Endothelial cell (in vitro differentiated cells): ENCODE data around the gene RPL23. TPM values are rescaled to one million over a fixed set of nuclear protein-coding genes. Genes with fewer than 3 reads are reported as not detected.
A peak's percentile ranks its signal among the peaks of the same experiment; 100 is the strongest.
"Not testable (repeated sequence)": the region's sequence is repeated elsewhere in the genome, so short reads cannot be mapped to it uniquely, and the experiment has no call there.

ENCODE experiments used
- DNase-seq: peaks from one replicate; pipeline ENCODE4 v3.0.0; 2021; ENCODE audit warnings: low spot score
- H3K27ac Mint-ChIP-seq: one replicate; pipeline ENCODE4 v1.8.0; 2021; ENCODE audit warnings: mixed read lengths, inconsistent platforms; ENCODE audit not compliant: unreplicated experiment
- H3K27me3 Mint-ChIP-seq: one replicate; pipeline ENCODE4 v1.8.0; 2021; ENCODE audit warnings: mild to moderate bottlenecking, moderate library complexity, mixed read lengths, inconsistent platforms; ENCODE audit not compliant: unreplicated experiment
- H3K36me3 Mint-ChIP-seq: one replicate; pipeline ENCODE4 v1.8.0; 2021; ENCODE audit warnings: mild to moderate bottlenecking, low read depth, mixed read lengths, inconsistent platforms; ENCODE audit not compliant: unreplicated experiment
- H3K4me1 Mint-ChIP-seq: one replicate; pipeline ENCODE4 v1.8.0; 2021; ENCODE audit warnings: mild to moderate bottlenecking, mixed read lengths, inconsistent platforms; ENCODE audit not compliant: unreplicated experiment
- H3K4me3 Mint-ChIP-seq: one replicate; pipeline ENCODE4 v1.8.0; 2021; ENCODE audit warnings: mild to moderate bottlenecking, mixed read lengths, inconsistent platforms; ENCODE audit not compliant: unreplicated experiment
- H3K9me3 Mint-ChIP-seq: one replicate; pipeline ENCODE4 v1.8.0; 2021; ENCODE audit warnings: mixed read lengths, inconsistent platforms; ENCODE audit not compliant: unreplicated experiment
- CTCF ChIP-seq: fragments of 200-600 bp; sonication (generic); IDR thresholded peaks from one replicate; pipeline ENCODE4 v1.5.0; 2021; ENCODE audit warnings: antibody characterized with exemption; ENCODE audit not compliant: unreplicated experiment
- total RNA-seq: library from RNA; stranded (reverse); fragmentation: NEBNext Ultra II Directional; extraction: Animal tissue kit (Norgen Biotek cat#: 25700); gene quantifications from one replicate; pipeline ENCODE4 v1.2.1, GENCODE V29; 2021; ENCODE audit not compliant: unreplicated experiment

The RPL23 gene
- total RNA-seq, 1 donor from 2014 or later = 2,464 TPM

DNA sequence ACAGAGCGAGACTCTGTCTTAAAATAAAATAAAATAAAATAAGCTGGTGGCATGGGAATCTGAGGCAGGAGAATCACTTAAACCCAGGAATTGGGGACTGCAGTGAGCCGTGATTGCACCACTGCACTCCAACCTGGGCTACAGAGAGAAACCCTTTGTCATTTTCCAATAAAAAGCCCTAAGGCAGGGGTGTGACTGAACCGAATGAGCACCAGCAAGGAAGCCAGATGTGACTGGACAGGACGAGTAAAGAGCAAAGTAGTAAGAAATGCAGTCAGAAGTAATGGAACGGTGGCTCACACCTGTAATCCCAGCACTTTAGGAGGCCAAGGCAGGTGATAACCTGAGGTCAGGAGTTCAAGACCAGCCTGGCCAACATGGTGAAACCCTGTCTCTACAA lies 3.8 kb upstream of the RPL23 start:
- H3K9me3 Mint-ChIP-seq = no peaks in the 10 kb centered on the region
- H3K4me1 Mint-ChIP-seq = peaks cover 16% of the 10 kb centered on the region
- DNase-seq = no peak
- H3K27me3 Mint-ChIP-seq = peaks cover 17% of the 10 kb centered on the region
- no peak for TF ChIP-seq CTCF
- no peak overlapping the region for H3K4me3 Mint-ChIP-seq
- no peak overlapping the region for H3K27ac Mint-ChIP-seq
- peaks cover 16% of the 10 kb centered on the region for H3K36me3 Mint-ChIP-seq

GRCh38 chr17:38855101-38855714 lies 1.7 kb upstream of the RPL23 start:
- H3K27ac Mint-ChIP-seq, H3K4me3 Mint-ChIP-seq, H3K9me3 Mint-ChIP-seq, DNase-seq: not testable (repeated sequence)
- peaks cover 21% of the 10 kb centered on the region for H3K27me3 Mint-ChIP-seq
- H3K36me3 Mint-ChIP-seq = peaks cover 36% of the 10 kb centered on the region
- H3K4me1 Mint-ChIP-seq = peaks cover 31% of the 10 kb centered on the region

GRCh38 chr17:38852771-38853291 lies 690 bp downstream of the RPL23 start:
- Mint-ChIP-seq H3K27me3 (peaks cover 21% of the 10 kb centered on the region), H3K4me3 (peak overlapping the region; percentile 99), H3K36me3 (peaks cover 50% of the 10 kb centered on the region), H3K27ac (peak overlapping the region; percentile 100), H3K4me1 (peaks cover 36% of the 10 kb centered on the region), H3K9me3 (no peaks in the 10 kb centered on the region)
- DNase-seq = peak; percentile 54
- no peak for TF ChIP-seq CTCF

DNA sequence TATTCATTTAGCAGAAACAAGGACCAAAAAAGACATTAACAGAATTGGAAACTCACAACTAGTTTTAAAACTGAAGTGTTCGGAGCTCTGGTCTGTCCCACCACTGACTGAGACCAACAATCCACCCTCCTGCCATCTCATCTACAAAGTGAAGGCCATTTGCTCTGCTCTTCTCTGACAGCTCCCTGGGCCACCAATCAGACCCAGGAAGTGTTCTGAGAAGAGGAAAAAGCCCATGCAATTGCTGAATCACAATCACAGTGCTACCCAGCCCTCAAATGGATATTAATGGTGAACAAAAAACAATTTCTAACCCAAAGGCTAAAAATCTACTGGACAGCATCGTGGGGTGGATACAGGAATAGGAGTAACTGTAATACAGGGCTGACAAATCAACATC lies 2.1 kb downstream of the RPL23 start:
- H3K36me3 Mint-ChIP-seq = peaks cover 50% of the 10 kb centered on the region
- no peak for TF ChIP-seq CTCF
- no peaks in the 10 kb centered on the region for H3K9me3 Mint-ChIP-seq
- DNase-seq = no peak
- peaks cover 20% of the 10 kb centered on the region for H3K27me3 Mint-ChIP-seq
- H3K4me1 Mint-ChIP-seq = peaks cover 36% of the 10 kb centered on the region
- H3K27ac Mint-ChIP-seq = peak overlapping the region; percentile 100
- H3K4me3 Mint-ChIP-seq = peak overlapping the region; percentile 99

DNA sequence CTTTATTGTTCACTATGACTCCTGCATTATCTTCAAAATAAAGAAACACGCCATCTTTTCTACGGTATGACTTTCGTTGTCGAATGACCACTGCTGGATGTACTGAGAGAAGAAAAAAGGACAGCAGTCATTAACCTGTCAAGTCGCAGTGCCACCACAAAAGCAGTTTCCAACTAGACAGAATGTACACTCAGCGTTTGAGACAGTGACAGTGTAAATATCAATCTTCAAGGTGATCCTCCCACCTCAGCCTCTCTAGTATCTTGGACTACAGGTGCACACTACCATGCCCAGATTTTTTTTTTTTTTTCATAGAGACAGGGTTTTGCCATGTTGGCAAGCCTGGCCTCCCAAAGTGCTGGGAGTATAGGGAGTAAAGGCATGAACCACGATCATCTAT lies 3.1 kb downstream of the RPL23 start:
- H3K36me3 Mint-ChIP-seq = peaks cover 50% of the 10 kb centered on the region

More for the DNA sequence above, 3.1 kb downstream of the RPL23 start:
- peaks cover 36% of the 10 kb centered on the region for H3K4me1 Mint-ChIP-seq
- H3K27ac Mint-ChIP-seq = peak overlapping the region; percentile 50
- peak overlapping the region; percentile 99 for H3K4me3 Mint-ChIP-seq
- DNase-seq = no peak
- peaks cover 20% of the 10 kb centered on the region for H3K27me3 Mint-ChIP-seq
- H3K9me3 Mint-ChIP-seq = no peaks in the 10 kb centered on the region
- TF ChIP-seq CTCF = no peak
